Activated T-cell treated with anti-CD3 and anti-CD28 coated beads, Interleukin-2, amount 50 U/mL, for 4 hours (primary cell): ENCODE measurements around the gene PELI1. TPM values are rescaled to one million over a fixed set of nuclear protein-coding genes. Genes with fewer than 3 reads are reported as not detected.

ENCODE experiments used
- ATAC-seq, 2 donors: fragments of 200-7000 bp; cut with Tn5 transposase; one replicate each; pipeline ENCODE4 v1.10.0; 2021
- DNase-seq: peaks from one replicate; pipeline ENCODE4 v3.0.0-alpha.2; 2020
- H3K27me3 Mint-ChIP-seq: one replicate; pipeline ENCODE4 v1.8.0; 2021; ENCODE audit warnings: low read depth, mixed read lengths
- H3K36me3 Mint-ChIP-seq: one replicate; pipeline ENCODE4 v1.8.0; 2022; ENCODE audit warnings: mixed read lengths; ENCODE audit not compliant: insufficient read depth
- H3K4me1 Mint-ChIP-seq: one replicate; pipeline ENCODE4 v1.8.0; 2021; ENCODE audit warnings: low read depth, mixed read lengths
- H3K4me3 Mint-ChIP-seq: one replicate; pipeline ENCODE4 v1.8.0; 2021; ENCODE audit warnings: mild to moderate bottlenecking, moderate library complexity, mixed read lengths
- H3K9me3 Mint-ChIP-seq: one replicate; pipeline ENCODE4 v1.8.0; 2021; ENCODE audit warnings: mixed read lengths
- total RNA-seq, 3 donors: library from RNA; stranded (reverse); gene quantifications; one replicate each; pipeline ENCODE4 v1.2.1, GENCODE V29; 2021

Gene PELI1
- total RNA-seq, 3 donors from 2014 or later = 49.0 to 71.8 (median 68.1) TPM

- ATAC-seq (no peak), DNase-seq (no peak)
- Mint-ChIP-seq H3K36me3 (no peaks in the 10 kb centered on the region), H3K9me3 (no peaks in the 10 kb centered on the region), H3K4me1 (peaks cover 28% of the 10 kb centered on the region), H3K4me3 (no peak overlapping the region), H3K27me3 (no peaks in the 10 kb centered on the region)
These were observed 78.7 kb downstream of the PELI1 start for GRCh38 chr2:64065516-64065915.

GRCh38 chr2:64063924-64064331 lies 80.3 kb downstream of the PELI1 start:
- no peak for ATAC-seq
- DNase-seq = no peak
- Mint-ChIP-seq H3K36me3 (no peaks in the 10 kb centered on the region), H3K4me1 (peaks cover 28% of the 10 kb centered on the region), H3K4me3 (no peak overlapping the region), H3K27me3 (no peaks in the 10 kb centered on the region), H3K9me3 (no peaks in the 10 kb centered on the region)

- no peaks in the 10 kb centered on the region for H3K36me3 Mint-ChIP-seq
- H3K4me1 Mint-ChIP-seq = peaks cover 28% of the 10 kb centered on the region
- H3K4me3 Mint-ChIP-seq = no peak overlapping the region
- DNase-seq (no peak), ATAC-seq (no peak)
- no peaks in the 10 kb centered on the region for H3K9me3 Mint-ChIP-seq
- no peaks in the 10 kb centered on the region for H3K27me3 Mint-ChIP-seq
These were observed 80.8 kb downstream of the PELI1 start for GRCh38 chr2:64063454-64063853.

GRCh38 chr2:64062840-64063239 lies 81.4 kb downstream of the PELI1 start:
- ATAC-seq = peak in 1 of 2 donors; percentile 30
- Mint-ChIP-seq H3K4me1 (peaks cover 28% of the 10 kb centered on the region), H3K36me3 (no peaks in the 10 kb centered on the region), H3K9me3 (no peaks in the 10 kb centered on the region), H3K27me3 (no peaks in the 10 kb centered on the region), H3K4me3 (no peak overlapping the region)
- DNase-seq = no peak

- Mint-ChIP-seq H3K36me3 (no peaks in the 10 kb centered on the region), H3K4me1 (peaks cover 26% of the 10 kb centered on the region), H3K27me3 (no peaks in the 10 kb centered on the region), H3K9me3 (no peaks in the 10 kb centered on the region), H3K4me3 (no peak overlapping the region)
- ATAC-seq = no peak
- no peak for DNase-seq
These were observed 85.0 kb downstream of the PELI1 start for GRCh38 chr2:64059270-64059669.

GRCh38 chr2:64056021-64056420 lies 88.2 kb downstream of the PELI1 start:
- Mint-ChIP-seq H3K4me1 (peaks cover 30% of the 10 kb centered on the region), H3K4me3 (no peak overlapping the region), H3K36me3 (no peaks in the 10 kb centered on the region), H3K9me3 (no peaks in the 10 kb centered on the region), H3K27me3 (no peaks in the 10 kb centered on the region)
- DNase-seq = no peak
- ATAC-seq = no peak

- no peaks in the 10 kb centered on the region for H3K36me3 Mint-ChIP-seq
- H3K4me3 Mint-ChIP-seq = no peak overlapping the region
- DNase-seq (no peak), ATAC-seq (no peak)
- peaks cover 37% of the 10 kb centered on the region for H3K4me1 Mint-ChIP-seq
- no peaks in the 10 kb centered on the region for H3K9me3 Mint-ChIP-seq
- no peaks in the 10 kb centered on the region for H3K27me3 Mint-ChIP-seq
These were observed 89.9 kb downstream of the PELI1 start for GRCh38 chr2:64054161-64054915.

- no peaks in the 10 kb centered on the region for H3K36me3 Mint-ChIP-seq
- no peaks in the 10 kb centered on the region for H3K9me3 Mint-ChIP-seq
- DNase-seq = no peak
- peaks cover 37% of the 10 kb centered on the region for H3K4me1 Mint-ChIP-seq
- H3K27me3 Mint-ChIP-seq = no peaks in the 10 kb centered on the region
- no peak overlapping the region for H3K4me3 Mint-ChIP-seq
- no peak for ATAC-seq
These were observed 91.6 kb downstream of the PELI1 start for GRCh38 chr2:64052463-64053241.

- H3K36me3 Mint-ChIP-seq = no peaks in the 10 kb centered on the region
- H3K27me3 Mint-ChIP-seq = no peaks in the 10 kb centered on the region
- DNase-seq = peak; percentile 61
- H3K4me3 Mint-ChIP-seq = no peak overlapping the region
- H3K4me1 Mint-ChIP-seq = peaks cover 31% of the 10 kb centered on the region
- ATAC-seq = peak; percentile 92 to 96
- H3K9me3 Mint-ChIP-seq = no peaks in the 10 kb centered on the region
These were observed 94.5 kb downstream of the PELI1 start for GRCh38 chr2:64049633-64050220.

GRCh38 chr2:64045938-64046337 lies 98.3 kb downstream of the PELI1 start:
- no peaks in the 10 kb centered on the region for H3K9me3 Mint-ChIP-seq
- no peak for DNase-seq
- no peaks in the 10 kb centered on the region for H3K27me3 Mint-ChIP-seq
- ATAC-seq = no peak
- no peak overlapping the region for H3K4me3 Mint-ChIP-seq
- H3K4me1 Mint-ChIP-seq = peaks cover 7% of the 10 kb centered on the region
- H3K36me3 Mint-ChIP-seq = no peaks in the 10 kb centered on the region

Other genes with a start within 250 kb of the PELI1 start
- 10 to 100 TPM in 2 of 3 donors, 1 to 10 TPM in 1; 9.7 to 10.7 (median 10.2) TPM for gene VPS54, start 125.0 kb downstream of the PELI1 start, total RNA-seq